GM19397 (cell line): ENCODE results near the gene NDUFS3.

Experiments
- ATAC-seq: cut with Tn5 transposase; IDR thresholded peaks from one replicate; pipeline ENCODE4 v1.9.1; 2021; ENCODE audit warnings: mild to moderate bottlenecking, moderate library complexity; ENCODE audit not compliant: unreplicated experiment

The NDUFS3 gene

DNA sequence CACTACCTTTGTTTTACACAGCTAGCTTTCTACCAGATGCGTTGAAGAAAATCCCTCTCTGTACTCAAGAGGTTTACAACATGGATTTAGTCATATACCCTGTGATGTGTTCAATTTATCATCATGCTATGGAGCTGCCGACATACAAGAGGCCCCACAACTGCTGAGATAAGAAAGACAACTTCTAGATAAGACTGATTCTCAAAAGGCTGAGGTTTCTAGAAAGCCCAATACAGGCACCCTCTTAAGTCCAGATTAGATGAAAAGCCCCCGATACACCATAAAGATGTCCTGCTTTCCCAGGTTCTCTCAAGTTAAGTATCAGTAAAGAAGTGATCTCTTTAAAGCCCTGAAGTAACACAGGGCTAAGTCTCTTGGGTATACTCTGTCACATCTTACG lies 49.2 kb downstream of the NDUFS3 start:
- no peak for ATAC-seq

DNA sequence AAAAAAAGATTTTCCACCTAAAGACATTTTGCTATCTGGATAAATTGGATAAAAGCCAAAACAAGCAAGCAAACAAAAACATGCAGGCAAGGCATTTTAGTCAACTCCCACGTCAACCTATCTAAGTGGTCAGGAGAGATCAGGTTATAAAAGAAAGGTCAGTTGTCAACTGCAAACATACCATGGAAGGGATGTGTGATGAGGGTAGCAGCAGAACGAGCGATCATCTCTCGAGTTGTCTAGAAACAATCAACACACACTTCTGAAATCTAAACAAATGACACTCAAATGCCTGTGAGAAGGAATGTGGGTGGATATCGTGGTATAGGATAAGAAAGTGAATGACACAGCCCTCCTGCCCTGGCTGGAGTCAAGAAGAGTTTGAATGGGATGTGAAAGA lies 52.6 kb downstream of the NDUFS3 start:
- ATAC-seq, result no peak
